Neural cell (in vitro differentiated cells): Measurements from ENCODE around the gene TNS2. TPM values are rescaled to one million over a fixed set of nuclear protein-coding genes. Genes with fewer than 3 reads are reported as not detected.

Experiments
- H2AFZ ChIP-seq: fragments of 200-600, 300-800 bp; sonication (generic), shearing (Covaris generic); 2 replicates; pipeline ENCODE4 v1.6.0; 2014; ENCODE audit warnings: low read depth, mild to moderate bottlenecking, antibody characterized with exemption, low read length, moderate library complexity
- H3F3A ChIP-seq: fragments of 200-600 bp; shearing (Covaris generic); 2 replicates; pipeline ENCODE4 v1.6.1; 2016; ENCODE audit warnings: mild to moderate bottlenecking, moderate library complexity, mixed read lengths, antibody characterized with exemption, low read length; ENCODE audit not compliant: insufficient read depth, poor library complexity, severe bottlenecking
- H3K27ac ChIP-seq: fragments of 200-600, 300-800 bp; sonication (generic), shearing (Covaris generic); 2 replicates; pipeline ENCODE4 v1.5.1; 2014; ENCODE audit warnings: mild to moderate bottlenecking, low read length, moderate library complexity
- H3K27me3 ChIP-seq: fragments of 300-800, 200-600 bp; sonication (generic), shearing (Covaris generic); 2 replicates; pipeline ENCODE4 v1.6.0; 2014; ENCODE audit warnings: mild to moderate bottlenecking, low read depth, low read length, moderate library complexity; ENCODE audit not compliant: insufficient read depth
- H3K36me3 ChIP-seq: fragments of 300-800, 200-600 bp; sonication (generic), shearing (Covaris generic); 2 replicates; pipeline ENCODE4 v1.5.1; 2014; ENCODE audit warnings: mild to moderate bottlenecking, antibody characterized with exemption, low read length, moderate library complexity; ENCODE audit not compliant: insufficient read depth
- H3K4me2 ChIP-seq: fragments of 300-800, 200-600 bp; sonication (generic), shearing (Covaris generic); 2 replicates; pipeline ENCODE4 v1.6.0; 2014; ENCODE audit warnings: mild to moderate bottlenecking, low read length
- H3K4me3 ChIP-seq: fragments of 300-800, 200-600 bp; sonication (generic), shearing (Covaris generic); 2 replicates; pipeline ENCODE4 v1.5.1; 2014; ENCODE audit warnings: mild to moderate bottlenecking, low read length, moderate library complexity
- H3K79me2 ChIP-seq: fragments of 200-600 bp; shearing (Covaris generic); replicated peaks from 2 replicates; pipeline ENCODE4 v1.6.0; 2014; ENCODE audit warnings: mild to moderate bottlenecking, low read length, moderate library complexity; ENCODE audit not compliant: insufficient read depth
- H3K9ac ChIP-seq: fragments of 300-800, 200-600 bp; sonication (generic), shearing (Covaris generic); 2 replicates; pipeline ENCODE4 v1.6.1; 2016; ENCODE audit warnings: mild to moderate bottlenecking, low read length, mixed read lengths
- H3K9me2 ChIP-seq: fragments of 200-600 bp; shearing (Covaris generic); 2 replicates; pipeline ENCODE4 v1.6.1; 2016; ENCODE audit warnings: mild to moderate bottlenecking, low read length, mixed read lengths; ENCODE audit not compliant: insufficient read depth
- H3K9me3 ChIP-seq: fragments of 200-600, 300-800 bp; sonication (generic), shearing (Covaris generic); 2 replicates; pipeline ENCODE4 v1.6.1; 2016; ENCODE audit warnings: mild to moderate bottlenecking, mixed run types, low read length, moderate library complexity, mixed read lengths
- H4K20me1 ChIP-seq: fragments of 200-600 bp; shearing (Covaris generic); 2 replicates; pipeline ENCODE4 v1.6.1; 2016; ENCODE audit warnings: mild to moderate bottlenecking, mixed run types; ENCODE audit not compliant: insufficient read depth
- EP300 ChIP-seq: fragments of 450-650 bp; conservative IDR thresholded peaks from 2 replicates; pipeline ENCODE4 v1.6.1; 2014; ENCODE audit warnings: antibody characterized with exemption, mild to moderate bottlenecking, moderate library complexity; ENCODE audit not compliant: poor library complexity, severe bottlenecking
- EZH2 ChIP-seq: fragments of 200-600, 300-800 bp; shearing (Covaris generic), sonication (generic); IDR thresholded peaks from 2 replicates; pipeline ENCODE4 v1.6.1; 2014; ENCODE audit warnings: antibody characterized with exemption, low read length, borderline replicate concordance, mild to moderate bottlenecking; ENCODE audit not compliant: insufficient read depth, poor library complexity, severe bottlenecking
- MXI1 ChIP-seq: fragments of 450-650 bp; conservative IDR thresholded peaks from 2 replicates; pipeline ENCODE4 v1.6.1; 2014; ENCODE audit warnings: antibody characterized with exemption, mild to moderate bottlenecking; ENCODE audit not compliant: poor library complexity, severe bottlenecking
- POLR2AphosphoS5 ChIP-seq: IDR thresholded peaks from 2 replicates; pipeline ENCODE4 v1.6.1; 2012
- RAD21 ChIP-seq: fragments of 450-650 bp; conservative IDR thresholded peaks from 2 replicates; pipeline ENCODE4 v1.6.1; 2014; ENCODE audit warnings: antibody characterized with exemption, mild to moderate bottlenecking, moderate library complexity
- REST ChIP-seq: IDR thresholded peaks from 2 replicates; pipeline ENCODE4 v1.6.1; 2012; ENCODE audit warnings: borderline replicate concordance
- SMC3 ChIP-seq: fragments of 450-650 bp; conservative IDR thresholded peaks from 2 replicates; pipeline ENCODE4 v1.6.1; 2014; ENCODE audit warnings: antibody characterized with exemption, mild to moderate bottlenecking, moderate library complexity; ENCODE audit not compliant: poor library complexity
- TAF1 ChIP-seq: IDR thresholded peaks from 2 replicates; pipeline ENCODE4 v1.6.1; 2012; ENCODE audit warnings: low read depth
- polyA plus RNA-seq: library from polyadenylated mRNA; depleted of rRNA; stranded (reverse); fragments of >200 nt; gene quantifications from 2 replicates; pipeline ENCODE4 v1.2.3, GENCODE V29; 2014
- TF ChIP-seq, protein P1 (sequence below): fragments of 450-650 bp; IDR thresholded peaks from 2 replicates; pipeline ENCODE4 v1.5.1; 2014; ENCODE audit warnings: antibody characterized with exemption, mild to moderate bottlenecking, moderate library complexity; ENCODE audit not compliant: poor library complexity, severe bottlenecking

TNS2 gene
- polyA plus RNA-seq, 1 donor from 2014 or later: 4.2 TPM

- no peak for TF ChIP-seq EP300
- TF ChIP-seq SMC3: no peak
These were observed 44.5 kb upstream of the TNS2 start (continued) for GRCh38 chr12:53005215-53005985.

- Histone ChIP-seq H3K4me3 (peak within 1 kb of the TSS; percentile 85), H3K9me3 (no peaks in the 10 kb centered on the region), H3K27ac (peak within 1 kb of the TSS; percentile 99), H3K9ac (peak within 1 kb of the TSS; percentile 99), H3K4me2 (peak within 1 kb of the TSS; percentile 81), H3K27me3 (no peaks in the 10 kb centered on the region), H3K9me2 (no peaks in the 10 kb centered on the region), H3K36me3 (no peaks in the 10 kb centered on the region), H3F3A (peaks cover 9% of the 10 kb centered on the region), H3K79me2 (peaks cover 43% of the 10 kb centered on the region), H4K20me1 (peaks cover 13% of the 10 kb centered on the region), H2AFZ (peak within 1 kb of the TSS; percentile 87)
- TF ChIP-seq RAD21: no peak
- TF ChIP-seq, protein P1, sequence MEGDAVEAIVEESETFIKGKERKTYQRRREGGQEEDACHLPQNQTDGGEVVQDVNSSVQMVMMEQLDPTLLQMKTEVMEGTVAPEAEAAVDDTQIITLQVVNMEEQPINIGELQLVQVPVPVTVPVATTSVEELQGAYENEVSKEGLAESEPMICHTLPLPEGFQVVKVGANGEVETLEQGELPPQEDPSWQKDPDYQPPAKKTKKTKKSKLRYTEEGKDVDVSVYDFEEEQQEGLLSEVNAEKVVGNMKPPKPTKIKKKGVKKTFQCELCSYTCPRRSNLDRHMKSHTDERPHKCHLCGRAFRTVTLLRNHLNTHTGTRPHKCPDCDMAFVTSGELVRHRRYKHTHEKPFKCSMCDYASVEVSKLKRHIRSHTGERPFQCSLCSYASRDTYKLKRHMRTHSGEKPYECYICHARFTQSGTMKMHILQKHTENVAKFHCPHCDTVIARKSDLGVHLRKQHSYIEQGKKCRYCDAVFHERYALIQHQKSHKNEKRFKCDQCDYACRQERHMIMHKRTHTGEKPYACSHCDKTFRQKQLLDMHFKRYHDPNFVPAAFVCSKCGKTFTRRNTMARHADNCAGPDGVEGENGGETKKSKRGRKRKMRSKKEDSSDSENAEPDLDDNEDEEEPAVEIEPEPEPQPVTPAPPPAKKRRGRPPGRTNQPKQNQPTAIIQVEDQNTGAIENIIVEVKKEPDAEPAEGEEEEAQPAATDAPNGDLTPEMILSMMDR: no peak
- peak; percentile 84 for TF ChIP-seq MXI1
- peak; percentile 96 for TF ChIP-seq TAF1
- TF ChIP-seq EP300: peak; percentile 69
- TF ChIP-seq SMC3: no peak
- TF ChIP-seq POLR2AphosphoS5: peak; percentile 89
- no peak for TF ChIP-seq EZH2
- peak; percentile 95 for TF ChIP-seq REST
These were observed 43.7 kb upstream of the TNS2 start, which contains the start of gene EIF4B for GRCh38 chr12:53005986-53006809. Gene EIF4B (plus strand): TSS chr12:53006456. CDS start chr12:53006484, 28 bp downstream.
